Rectal smooth muscle tissue (tissue), 1 donor: ENCODE measurements around the gene ABHD14A.
"Not testable (repeated sequence)": the region's sequence is repeated elsewhere in the genome, so short reads cannot be mapped to it uniquely, and the experiment has no call there.

ENCODE experiments used
- H3K27ac ChIP-seq: one replicate; pipeline ENCODE4 v1.7.0; 2013; ENCODE audit warnings: low read depth, low read length, inconsistent platforms
- H3K27me3 ChIP-seq: one replicate; pipeline ENCODE4 v1.7.0; 2013; ENCODE audit warnings: low read length; ENCODE audit not compliant: control insufficient read depth, insufficient read depth
- H3K36me3 ChIP-seq: one replicate; pipeline ENCODE4 v1.7.0; 2013; ENCODE audit warnings: low read length; ENCODE audit not compliant: control insufficient read depth, insufficient read depth
- H3K4me1 ChIP-seq: one replicate; pipeline ENCODE4 v1.7.0; 2013; ENCODE audit warnings: low read length; ENCODE audit not compliant: control insufficient read depth, insufficient read depth
- H3K4me3 ChIP-seq: one replicate; pipeline ENCODE4 v1.7.0; 2013; ENCODE audit warnings: low read length
- H3K9ac ChIP-seq: one replicate; pipeline ENCODE4 v1.7.0; 2013; ENCODE audit warnings: low read length

The ABHD14A gene

DNA sequence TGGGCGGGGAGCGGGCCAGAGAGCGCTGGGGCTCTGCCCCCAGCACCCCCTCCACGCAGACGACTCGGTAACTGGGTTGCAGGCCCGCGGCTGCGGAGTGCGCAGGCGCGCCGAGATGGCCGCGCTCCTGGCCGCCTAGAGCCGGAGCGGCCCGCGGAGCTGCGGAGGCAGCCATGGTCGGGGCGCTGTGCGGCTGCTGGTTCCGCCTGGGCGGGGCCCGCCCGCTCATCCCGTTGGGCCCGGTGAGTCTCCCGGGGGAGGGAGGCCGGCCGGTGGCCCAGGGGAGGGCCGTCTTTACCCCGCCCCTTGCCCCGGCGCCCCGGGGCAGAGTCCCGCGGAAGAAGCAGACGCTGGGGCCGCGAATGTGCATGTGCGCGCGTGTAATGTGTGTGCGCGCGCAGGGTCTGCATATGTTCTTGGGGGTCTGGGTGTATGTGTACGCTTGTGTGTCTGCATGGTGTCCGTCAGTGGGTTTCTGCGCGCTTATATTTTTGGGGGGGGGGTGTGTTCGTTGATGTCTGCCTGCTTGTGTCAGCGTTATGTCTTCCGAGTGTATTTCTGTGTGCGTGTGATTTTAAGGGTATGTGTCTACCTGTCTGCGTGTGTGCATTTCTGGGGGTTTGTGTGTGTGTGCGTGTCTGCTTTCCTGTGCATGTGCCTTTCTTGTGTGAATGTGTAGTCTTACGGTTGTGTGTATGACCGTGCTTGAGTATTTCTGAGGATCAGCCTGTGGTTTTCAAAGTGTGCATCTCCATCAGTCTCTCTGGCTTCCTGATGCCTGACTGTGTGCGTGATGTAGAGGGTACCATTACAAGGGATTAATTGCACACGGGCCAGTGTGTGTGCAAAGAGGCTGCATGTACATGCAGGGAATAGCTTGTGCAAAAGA, at the start of gene ABHD14A:
Gene ABHD14A (plus strand): TSS at position 102 of the 889 bp plus-strand sequence. CDS start 72 bp downstream, at position 174.
- Histone ChIP-seq H3K27ac (peak within 1 kb of the TSS; percentile 88), H3K27me3 (no peaks in the 10 kb centered on the region), H3K36me3 (no peaks in the 10 kb centered on the region), H3K9ac (peak within 1 kb of the TSS; percentile 91), H3K4me1 (peaks cover 11% of the 10 kb centered on the region), H3K4me3 (peak within 1 kb of the TSS; percentile 89)

DNA sequence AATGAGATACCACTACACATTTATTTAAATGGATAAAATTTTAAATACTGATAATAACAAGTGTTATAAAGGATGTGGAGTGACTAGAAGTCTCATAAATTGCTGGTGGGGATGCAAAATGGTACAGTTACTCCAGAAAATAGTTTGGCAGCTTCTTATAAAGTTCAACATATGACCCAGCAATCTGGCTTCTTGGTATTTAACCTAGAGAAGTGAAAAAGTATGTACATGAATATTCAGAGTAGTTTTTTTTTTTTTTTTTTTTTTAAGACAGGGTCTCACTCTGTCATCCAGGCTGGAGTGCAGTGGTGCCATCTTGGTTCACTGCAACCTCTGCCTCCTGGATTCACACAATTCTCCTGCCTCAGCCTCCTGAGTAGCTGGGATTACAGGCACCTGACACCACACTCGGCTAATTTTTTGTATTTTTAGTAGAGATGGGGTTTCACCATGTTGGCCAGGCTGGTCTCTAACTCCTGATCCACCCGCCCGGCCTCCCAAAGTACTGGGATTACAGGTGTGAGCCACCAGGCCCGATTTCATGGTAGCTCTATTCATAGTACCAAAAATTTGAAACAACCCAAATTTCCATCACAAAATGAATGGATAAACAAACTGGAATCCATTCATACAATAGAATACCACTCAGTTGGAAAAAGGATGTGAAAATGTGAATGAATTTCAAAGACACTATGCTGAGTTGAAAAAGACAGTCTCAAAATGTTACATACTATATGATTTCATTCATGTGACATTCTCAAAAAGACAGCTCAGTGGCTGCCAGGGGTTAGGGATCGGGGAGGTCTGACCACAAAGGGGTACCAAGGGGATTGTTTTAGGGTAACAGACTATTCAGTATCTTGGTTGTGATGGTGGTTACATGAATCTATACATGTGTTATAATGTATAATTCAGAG, 47.5 kb upstream of the ABHD14A start:
- H3K36me3 ChIP-seq = no peaks in the 10 kb centered on the region
- H3K27ac ChIP-seq = no peak overlapping the region
- no peaks in the 10 kb centered on the region for H3K27me3 ChIP-seq
- no peaks in the 10 kb centered on the region for H3K4me1 ChIP-seq
- H3K4me3 ChIP-seq = no peak overlapping the region
- H3K9ac ChIP-seq = no peak overlapping the region

- Histone ChIP-seq H3K27ac (no peak overlapping the region), H3K4me3 (no peak overlapping the region), H3K27me3 (no peaks in the 10 kb centered on the region), H3K4me1 (no peaks in the 10 kb centered on the region), H3K9ac (no peak overlapping the region), H3K36me3 (peaks cover 6% of the 10 kb centered on the region)
Observed at GRCh38 chr3:51928438-51928837, 46.4 kb upstream of the ABHD14A start.

DNA sequence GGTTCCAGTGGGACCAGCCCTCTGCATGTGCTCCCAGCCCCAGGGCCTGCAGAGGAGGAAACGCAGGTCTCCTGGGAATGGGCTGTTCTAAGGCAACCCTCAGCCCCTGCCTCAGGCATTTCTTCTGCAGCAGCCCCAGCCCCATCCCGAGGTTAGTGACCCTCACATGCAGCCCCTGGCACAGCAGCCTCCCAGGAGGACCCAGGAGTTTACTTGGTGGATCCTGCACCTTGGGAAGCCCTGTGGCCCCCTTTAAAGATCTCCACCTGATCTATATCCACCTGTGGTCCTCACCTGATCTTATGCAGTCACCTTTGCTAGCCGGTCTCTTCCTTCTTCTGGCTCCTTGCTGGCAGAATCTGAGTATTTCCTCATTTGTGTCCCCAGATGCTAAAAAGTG, 45.9 kb upstream of the ABHD14A start:
- not testable (repeated sequence) for H3K4me1 ChIP-seq, H3K9ac ChIP-seq, H3K4me3 ChIP-seq, H3K27ac ChIP-seq, H3K27me3 ChIP-seq
- H3K36me3 ChIP-seq = peaks cover 12% of the 10 kb centered on the region

GRCh38 chr3:51929420-51930003, 45.4 kb upstream of the ABHD14A start:
- no peak overlapping the region for H3K27ac ChIP-seq
- no peak overlapping the region for H3K4me3 ChIP-seq
- H3K27me3 ChIP-seq = no peaks in the 10 kb centered on the region
- H3K4me1 ChIP-seq = no peaks in the 10 kb centered on the region
- H3K9ac ChIP-seq = no peak overlapping the region
- H3K36me3 ChIP-seq = peaks cover 17% of the 10 kb centered on the region

GRCh38 chr3:51930439-51930838, 44.4 kb upstream of the ABHD14A start:
- no peaks in the 10 kb centered on the region for H3K27me3 ChIP-seq
- no peak overlapping the region for H3K9ac ChIP-seq
- peaks cover 22% of the 10 kb centered on the region for H3K36me3 ChIP-seq
- no peak overlapping the region for H3K27ac ChIP-seq
- H3K4me3 ChIP-seq = no peak overlapping the region
- H3K4me1 ChIP-seq = no peaks in the 10 kb centered on the region

GRCh38 chr3:51931756-51932155, 43.1 kb upstream of the ABHD14A start:
- H3K27me3 ChIP-seq = no peaks in the 10 kb centered on the region
- H3K4me1 ChIP-seq = no peaks in the 10 kb centered on the region
- no peak overlapping the region for H3K9ac ChIP-seq
- no peak overlapping the region for H3K27ac ChIP-seq
- peaks cover 32% of the 10 kb centered on the region for H3K36me3 ChIP-seq
- no peak overlapping the region for H3K4me3 ChIP-seq

GRCh38 chr3:51932471-51933370, 42.1 kb upstream of the ABHD14A start:
- Histone ChIP-seq H3K9ac (no peak overlapping the region), H3K27me3 (no peaks in the 10 kb centered on the region), H3K36me3 (peaks cover 42% of the 10 kb centered on the region)

DNA sequence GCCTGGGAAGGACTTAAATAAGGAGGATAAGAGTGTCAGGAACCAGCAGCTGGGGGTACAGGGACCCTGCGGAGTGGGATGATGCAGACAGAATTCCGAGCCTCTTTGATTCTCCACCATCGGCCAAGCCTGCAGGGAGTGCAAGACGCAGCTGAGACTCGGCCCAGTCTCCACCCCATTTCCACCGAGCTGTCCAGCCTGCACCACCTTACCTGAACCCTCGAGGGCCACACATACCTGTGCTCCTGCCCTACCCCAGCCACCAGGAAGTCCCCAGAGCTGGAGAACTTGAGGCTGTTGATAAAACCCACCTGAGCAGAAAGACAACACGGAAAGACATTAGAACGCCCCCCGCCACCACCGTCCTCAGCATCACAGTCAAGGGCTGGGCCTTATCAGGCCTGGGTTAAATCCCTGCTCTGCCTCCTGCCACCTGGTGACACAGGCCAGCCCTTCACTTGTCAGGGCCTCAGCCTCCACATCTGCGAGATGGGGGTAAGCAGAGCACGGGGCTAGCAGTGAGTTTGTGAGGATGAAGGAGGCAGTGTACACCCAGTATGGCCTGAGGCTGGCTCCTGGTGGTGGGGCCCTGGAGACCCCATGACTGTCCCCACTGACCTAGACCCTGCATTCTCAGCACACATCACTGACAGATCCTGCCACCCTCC, 41.3 kb upstream of the ABHD14A start:
- H3K4me1 ChIP-seq = no peaks in the 10 kb centered on the region
- H3K27ac ChIP-seq = no peak overlapping the region
- no peak overlapping the region for H3K4me3 ChIP-seq
- H3K27me3 ChIP-seq = no peaks in the 10 kb centered on the region
- no peak overlapping the region for H3K9ac ChIP-seq
- peaks cover 42% of the 10 kb centered on the region for H3K36me3 ChIP-seq

More at GRCh38 chr3:51932471-51933370, 42.1 kb upstream of the ABHD14A start:
- Histone ChIP-seq H3K27ac (no peak overlapping the region), H3K4me3 (no peak overlapping the region), H3K4me1 (no peaks in the 10 kb centered on the region)

DNA sequence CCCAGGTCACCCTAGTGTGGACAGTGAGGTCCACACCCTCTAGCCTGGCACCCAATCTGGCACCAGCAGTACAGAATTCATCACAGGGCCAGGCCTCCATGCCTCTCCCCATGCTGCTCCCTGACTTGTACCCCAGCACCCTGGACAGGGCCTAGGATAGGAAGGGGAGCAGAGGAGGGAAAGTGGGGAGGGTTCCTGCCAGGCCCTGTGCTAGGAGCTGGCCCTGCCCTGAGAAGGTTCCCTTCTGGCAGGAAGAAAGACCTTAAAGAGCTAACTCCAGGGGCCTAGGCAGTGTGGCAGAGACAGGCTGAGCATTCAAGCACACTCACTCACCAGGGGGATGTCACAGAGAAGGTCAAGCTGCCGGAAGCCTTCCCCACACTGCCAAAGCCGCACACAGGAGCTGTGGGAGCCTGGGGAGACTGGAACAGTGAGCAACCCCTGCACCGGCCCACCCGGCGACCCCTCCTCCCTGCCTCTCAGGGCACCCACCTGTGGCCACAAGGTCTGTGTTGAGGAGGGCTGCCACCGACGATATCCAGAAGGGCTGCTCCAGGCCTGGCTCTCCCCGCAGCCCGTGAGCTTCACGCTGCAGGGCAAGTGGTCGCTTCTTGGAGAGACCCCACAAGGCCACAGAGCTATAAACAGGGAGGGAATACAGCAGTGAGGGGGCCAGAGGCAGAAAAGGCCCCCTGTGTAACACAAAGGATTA, 40.6 kb upstream of the ABHD14A start:
- Histone ChIP-seq H3K27me3 (no peaks in the 10 kb centered on the region), H3K4me3 (no peak overlapping the region), H3K27ac (no peak overlapping the region), H3K4me1 (no peaks in the 10 kb centered on the region), H3K9ac (no peak overlapping the region), H3K36me3 (peaks cover 42% of the 10 kb centered on the region)
